Measurements from ENCODE around the gene ACOX1.
A peak's percentile ranks its signal among the peaks of the same experiment; 100 is the strongest.

ACOX1 gene

DNA sequence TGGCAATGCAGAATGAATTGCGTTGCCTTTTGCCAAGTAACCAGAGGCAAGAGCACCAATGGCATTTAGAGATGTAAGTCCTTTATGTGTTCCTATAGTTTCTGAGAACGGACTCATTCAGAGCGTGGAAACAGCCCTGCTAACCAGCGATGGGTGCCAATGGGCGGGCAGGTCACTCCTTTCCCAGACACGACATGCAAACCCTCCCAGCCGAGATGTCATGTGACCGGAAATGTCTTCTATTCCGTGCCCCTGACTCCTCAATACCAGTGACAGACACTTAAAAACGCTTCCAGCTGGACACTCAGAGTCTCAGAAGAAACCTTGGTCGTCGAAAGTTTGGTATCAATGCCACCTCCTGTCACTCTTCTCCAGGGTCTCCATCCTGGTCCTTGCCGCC is 41.3 kb downstream of the ACOX1 start:
- DNase-seq (ENCODE audit: low read depth in 2 of 3, low spot score in 1 of 3): no peak

GRCh38 chr17:75933808-75934207 is 45.2 kb downstream of the ACOX1 start:
- no peak for DNase-seq (ENCODE audit: low read depth in 2 of 3, low spot score in 1 of 3)

DNA sequence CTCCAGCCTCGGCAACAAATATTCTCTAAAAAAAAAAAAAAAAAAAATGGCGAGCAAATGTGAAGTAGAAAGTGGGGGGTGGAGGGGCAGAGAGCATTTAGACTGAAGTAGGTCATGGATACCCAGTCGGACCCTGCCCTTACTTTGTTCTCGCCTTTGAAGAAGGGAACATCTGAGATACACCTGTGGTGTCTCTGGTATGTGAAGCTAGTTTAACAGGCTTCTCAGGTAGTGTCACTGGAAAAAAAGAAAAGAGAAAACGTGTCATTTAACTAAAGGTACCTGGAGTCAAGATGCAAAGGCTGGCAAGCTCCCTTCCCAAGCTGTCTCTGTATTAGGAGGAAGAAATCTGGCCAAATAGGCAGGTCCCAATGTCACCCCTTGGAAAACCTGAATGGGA is 46.1 kb downstream of the ACOX1 start:
- no peak for DNase-seq (ENCODE audit: low read depth in 2 of 3, low spot score in 1 of 3)

DNA sequence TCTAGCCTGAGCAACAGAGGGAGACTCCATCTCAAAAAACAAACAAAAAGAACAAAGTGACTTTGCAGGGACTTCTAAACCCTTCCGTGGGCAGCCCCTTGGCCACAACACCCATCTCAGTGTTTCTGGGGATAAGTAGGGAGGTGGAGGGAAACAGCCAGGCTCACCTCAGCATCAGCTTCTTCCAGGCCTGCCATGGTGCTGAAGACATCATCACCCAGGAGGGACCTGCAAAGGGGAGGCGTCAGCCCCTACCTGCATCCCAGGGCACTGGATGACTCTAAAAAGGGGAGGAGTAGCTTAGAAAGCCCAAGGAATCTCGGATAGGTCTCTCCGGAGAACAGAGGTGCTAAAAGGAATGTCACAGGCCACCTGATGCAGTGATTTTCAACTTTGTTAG is 47.9 kb downstream of the ACOX1 start:
- no peak for DNase-seq (ENCODE audit: low read depth in 2 of 3, low spot score in 1 of 3)

DNA sequence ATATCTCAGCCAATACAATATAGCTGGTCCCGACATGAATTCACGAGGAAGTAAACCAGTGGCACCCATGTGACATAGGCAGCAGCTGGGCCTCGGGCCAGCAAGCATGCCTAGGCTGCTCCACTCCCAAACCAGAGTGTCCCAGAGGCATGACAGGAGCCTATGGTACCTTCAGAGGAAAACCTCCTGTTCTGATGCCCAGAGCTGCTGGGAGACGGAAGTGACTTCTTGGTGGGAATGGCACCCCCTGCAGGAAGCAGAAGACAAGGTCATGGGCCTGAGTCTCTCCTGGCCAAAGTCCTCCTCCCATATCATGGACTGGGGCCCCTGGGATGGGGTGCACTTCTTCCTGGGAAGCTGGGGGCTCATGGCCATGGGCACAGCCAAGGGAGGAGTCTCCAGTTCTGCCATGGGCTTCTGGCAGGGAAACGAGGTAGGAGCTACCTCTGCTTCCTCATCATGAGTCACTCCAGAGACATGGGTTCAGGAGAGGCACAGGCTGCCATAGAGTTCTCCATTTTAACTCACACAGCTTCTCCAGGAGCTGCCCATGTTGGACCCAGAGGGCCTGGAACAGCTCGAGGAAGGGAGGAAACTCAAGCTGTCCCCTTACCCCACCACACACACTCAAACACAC is 51.6 kb downstream of the ACOX1 start:
- peak in 1 of 3 donors; percentile 10 for DNase-seq (ENCODE audit: low read depth in 2 of 3, low spot score in 1 of 3)

GRCh38 chr17:75926456-75926855 is 52.5 kb downstream of the ACOX1 start:
- no peak for DNase-seq (ENCODE audit: low read depth in 2 of 3, low spot score in 1 of 3)

DNA sequence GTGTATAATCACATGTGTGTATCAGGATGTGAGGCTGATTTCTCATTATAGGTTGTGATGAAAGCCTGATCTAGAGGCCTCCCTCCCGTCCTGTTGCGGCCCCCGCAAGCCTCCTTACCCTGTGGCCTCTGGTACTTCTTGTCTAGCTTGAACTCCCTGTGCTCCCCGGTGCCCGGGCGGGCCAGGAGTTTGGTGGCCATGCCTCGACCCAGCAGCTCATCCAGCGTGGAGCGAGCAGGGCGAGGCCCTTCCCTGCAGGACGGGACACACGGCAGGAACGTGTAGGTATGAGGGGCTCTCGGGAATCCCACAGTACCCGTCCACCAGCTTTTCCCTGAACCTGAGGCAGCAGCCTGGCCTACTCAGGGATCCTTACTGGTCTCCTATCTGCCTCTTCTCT is 53.1 kb downstream of the ACOX1 start:
- DNase-seq (ENCODE audit: low read depth in 2 of 3, low spot score in 1 of 3): no peak

- no peak for DNase-seq (ENCODE audit: low read depth in 2 of 3, low spot score in 1 of 3)
Observed at GRCh38 chr17:75925103-75925502, 53.9 kb downstream of the ACOX1 start.

GRCh38 chr17:75922963-75923874 is 55.7 kb downstream of the ACOX1 start:
- no peak for DNase-seq (ENCODE audit: low read depth in 2 of 3, low spot score in 1 of 3)

GRCh38 chr17:75922173-75922961 is 56.6 kb downstream of the ACOX1 start:
- no peak for DNase-seq (ENCODE audit: low read depth in 2 of 3, low spot score in 1 of 3)

- no peak for DNase-seq (ENCODE audit: low read depth in 2 of 3, low spot score in 1 of 3)
Observed at GRCh38 chr17:75921596-75921995, 57.4 kb downstream of the ACOX1 start.

DNA sequence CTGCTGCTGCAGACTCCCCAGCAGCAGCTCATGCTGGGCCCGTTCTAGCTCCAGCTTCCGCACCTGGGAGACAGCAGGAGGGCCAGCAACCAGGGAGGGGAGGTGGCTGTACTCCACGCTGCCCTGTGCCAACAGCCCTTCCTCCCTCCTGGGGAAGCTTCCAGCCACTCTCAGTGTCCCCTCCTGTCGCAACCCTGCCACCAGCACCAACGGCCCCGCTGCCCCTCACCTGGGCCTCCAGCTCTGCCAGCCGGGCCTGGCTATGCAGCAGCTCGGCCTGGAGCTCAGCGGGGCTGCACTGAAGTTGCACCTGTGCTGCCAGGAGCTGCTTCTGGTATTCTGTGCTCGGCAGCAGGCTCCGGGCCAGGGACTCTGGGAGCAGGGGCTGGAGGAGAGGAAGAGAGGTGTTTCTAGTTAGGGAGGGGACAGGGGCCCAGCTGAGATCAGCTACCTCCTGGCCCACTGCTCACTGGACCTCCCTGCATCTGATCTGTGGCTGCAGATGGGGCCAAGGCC is 58.9 kb downstream of the ACOX1 start:
- DNase-seq (ENCODE audit: low read depth in 2 of 3, low spot score in 1 of 3): no peak

- DNase-seq (ENCODE audit: low read depth in 2 of 3, low spot score in 1 of 3): no peak
Observed at GRCh38 chr17:75919611-75920010, 59.4 kb downstream of the ACOX1 start.

GRCh38 chr17:75917917-75918445 is 61.0 kb downstream of the ACOX1 start:
- DNase-seq (ENCODE audit: low read depth in 2 of 3, low spot score in 1 of 3): no peak

DNA sequence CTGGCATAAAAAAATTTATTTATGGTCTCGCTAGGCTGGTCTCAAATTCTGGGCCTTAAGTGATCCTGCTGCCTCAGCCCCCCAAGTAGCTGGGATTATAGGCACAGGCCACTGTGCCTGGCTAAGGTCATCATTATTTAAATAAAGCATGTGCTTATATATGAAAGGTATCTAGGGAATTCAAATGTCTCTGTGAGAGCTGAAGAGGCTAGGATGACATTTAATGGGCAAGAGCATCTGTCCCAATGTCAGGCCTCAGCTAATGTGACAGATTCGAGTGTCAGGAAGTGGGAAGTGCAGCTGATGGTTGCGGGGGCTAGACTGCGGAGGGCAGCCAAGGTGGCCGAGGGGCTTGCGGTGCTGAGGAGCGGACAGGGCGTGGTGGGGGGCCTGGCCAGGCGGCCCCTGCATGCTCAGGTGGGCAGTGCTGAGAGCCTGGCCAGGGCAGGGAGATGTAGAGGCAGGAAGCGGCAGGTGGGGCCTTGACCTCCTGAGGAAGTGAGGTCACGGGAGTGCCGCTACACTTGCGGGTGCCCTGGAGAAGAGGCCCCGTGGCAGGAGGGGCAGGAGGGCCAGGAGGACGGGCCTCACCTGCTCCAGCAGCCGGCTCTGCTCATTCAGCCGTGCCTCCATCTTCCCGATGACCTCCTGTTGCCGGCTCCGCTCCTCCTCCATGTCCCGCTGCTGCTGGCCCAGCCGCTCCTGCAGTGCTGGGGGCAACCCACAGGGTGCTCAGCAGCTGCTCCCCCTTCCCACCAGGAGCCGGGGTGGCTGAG is 61.6 kb downstream of the ACOX1 start:
- DNase-seq (ENCODE audit: low read depth in 2 of 3, low spot score in 1 of 3): no peak

DNA sequence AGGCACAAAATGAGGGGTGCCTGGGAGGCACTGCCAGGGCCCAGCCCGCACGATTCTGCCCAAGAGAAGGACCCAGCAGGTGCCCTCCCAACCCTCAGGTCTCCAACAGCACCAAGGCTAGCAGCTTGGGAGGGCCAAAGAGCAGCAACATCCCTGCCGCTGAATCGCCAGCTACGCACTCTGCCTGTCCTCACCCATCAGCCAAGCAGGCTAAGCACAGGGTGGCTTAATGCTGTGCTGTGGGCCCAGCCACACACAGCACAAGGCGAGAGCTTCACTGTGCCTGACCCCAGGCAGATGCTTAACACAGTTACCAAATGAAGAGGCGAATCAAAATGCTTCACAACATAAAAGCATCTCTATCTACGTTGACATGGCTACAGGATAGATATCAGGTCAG is 63.7 kb downstream of the ACOX1 start:
- DNase-seq (ENCODE audit: low read depth in 2 of 3, low spot score in 1 of 3): no peak

GRCh38 chr17:75914643-75915267 is 64.2 kb downstream of the ACOX1 start:
- DNase-seq (ENCODE audit: low read depth in 2 of 3, low spot score in 1 of 3): no peak

- no peak for DNase-seq (ENCODE audit: low read depth in 2 of 3, low spot score in 1 of 3)
Observed at GRCh38 chr17:75913537-75914210, 65.3 kb downstream of the ACOX1 start.

- DNase-seq (ENCODE audit: low read depth in 2 of 3, low spot score in 1 of 3): no peak
Observed at GRCh38 chr17:75910699-75911098, 68.3 kb downstream of the ACOX1 start.
